GM18870 (cell line): Measurements from ENCODE around the gene FOXS1.

Experiments
- ATAC-seq: cut with Tn5 transposase; IDR thresholded peaks from one replicate; pipeline ENCODE4 v1.9.1; 2021; ENCODE audit warnings: moderate library complexity; ENCODE audit not compliant: unreplicated experiment

The FOXS1 gene

DNA sequence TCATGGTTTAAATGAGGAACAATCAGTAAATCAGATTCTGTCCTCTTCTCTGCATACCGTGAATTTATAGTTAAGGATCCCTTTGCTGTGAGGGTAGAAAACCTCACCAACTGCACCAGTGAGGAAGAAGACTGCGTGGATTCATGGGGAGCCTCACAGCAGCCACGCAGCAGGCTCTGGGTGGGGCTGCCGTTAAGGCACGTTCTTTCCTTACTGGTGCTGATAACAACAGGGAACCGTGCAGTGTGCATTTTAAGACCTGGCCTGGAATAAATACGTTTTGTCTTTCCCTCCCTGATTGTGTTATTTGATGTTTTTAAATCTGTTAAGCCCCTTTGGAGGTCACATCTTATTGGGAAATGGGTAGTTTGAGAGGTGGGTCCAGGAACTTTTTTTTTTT, 43.9 kb downstream of the FOXS1 start:
- no peak for ATAC-seq

DNA sequence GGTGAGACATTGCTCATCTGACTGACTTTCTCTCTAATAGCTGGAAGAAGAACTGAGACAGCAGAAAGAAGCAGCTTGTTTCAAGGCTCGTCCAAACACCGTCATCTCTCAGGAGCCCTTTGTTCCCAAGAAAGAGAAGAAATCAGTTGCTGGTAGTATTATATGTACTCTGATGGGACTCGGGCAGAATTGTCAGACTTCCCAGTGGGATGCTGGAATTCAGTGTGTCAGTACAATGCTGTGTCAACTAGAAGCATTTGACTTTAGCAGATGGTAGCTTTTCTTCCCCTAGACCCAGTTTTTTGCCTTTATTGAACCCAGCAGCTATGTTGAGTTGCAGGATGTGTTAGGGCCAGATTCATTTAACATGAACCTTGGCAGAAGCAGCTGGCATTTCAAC, 48.0 kb downstream of the FOXS1 start:
- no peak for ATAC-seq
